K562 (cell line): Measurements from ENCODE around the gene FAM124A.

Source experiments
- ARNT ChIP-seq, 2 experiments: fragments of 450-650 bp; IDR thresholded peaks; 2 replicates each; pipeline ENCODE4 v1.6.1; 2016; ENCODE audit warnings: mild to moderate bottlenecking in 1 of 2
- BHLHE40 ChIP-seq: IDR thresholded peaks from 2 replicates; pipeline ENCODE4 v1.6.1; 2011; ENCODE audit warnings: low read length, improper control_type of control experiment
- ELK1 ChIP-seq: sonication (generic); formaldehyde crosslinking; IDR thresholded peaks from 2 replicates; pipeline ENCODE4 v1.8.1; 2022; ENCODE audit warnings: missing genetic modification reagents
- EP300 ChIP-seq: IDR thresholded peaks from 2 replicates; pipeline ENCODE4 v1.6.1; 2012; ENCODE audit warnings: low read length, improper control_type of control experiment
- GABPA ChIP-seq: fragments of 200-800 bp; sonication (Bioruptor generic); conservative IDR thresholded peaks from 2 replicates; pipeline ENCODE4 v1.6.1; 2016; ENCODE audit warnings: low read depth, missing genetic modification characterization, missing compliant biosample characterization
- HNRNPL ChIP-seq: fragments of 200-400 bp; formaldehyde crosslinking; IDR thresholded peaks from 2 replicates; pipeline ENCODE4 v1.6.1; 2017; ENCODE audit warnings: low read depth, mild to moderate bottlenecking, low read length
- NCOR1 ChIP-seq: fragments of 450-650 bp; IDR thresholded peaks from 2 replicates; pipeline ENCODE4 v1.6.1; 2016; ENCODE audit warnings: mild to moderate bottlenecking, moderate library complexity
- PHF8 ChIP-seq: fragments of 200-600 bp; sonication (generic); IDR thresholded peaks from 2 replicates; pipeline ENCODE4 v1.6.1; 2012; ENCODE audit warnings: mixed run types, mild to moderate bottlenecking, inconsistent platforms, low read length, moderate library complexity, borderline replicate concordance
- RERE ChIP-seq: sonication (generic); formaldehyde crosslinking; IDR thresholded peaks from 2 replicates; pipeline ENCODE4 v1.8.0; 2023; ENCODE audit warnings: missing genetic modification reagents, mild to moderate bottlenecking, borderline replicate concordance
- RFX5 ChIP-seq: IDR thresholded peaks from 2 replicates; pipeline ENCODE4 v1.6.1; 2011; ENCODE audit warnings: low read depth, mild to moderate bottlenecking, improper control_type of control experiment, low read length
- SRF ChIP-seq, 2 experiments: fragments of 250-450, 450-650 bp in 1 of 2; sonication (Bioruptor Pico) in 1 of 2; sonication (generic) in 1 of 2; formaldehyde crosslinking; IDR thresholded peaks; 2 replicates each; pipeline versions ENCODE4 v1.5.0 to v1.5.1; 2020 to 2022; ENCODE audit warnings: mild to moderate bottlenecking in 1 of 2, missing genetic modification reagents in 1 of 2
- SRSF9 ChIP-seq: fragments of 200-400 bp; formaldehyde crosslinking; IDR thresholded peaks from 2 replicates; pipeline ENCODE4 v1.6.1; 2017; ENCODE audit warnings: low read depth, low read length, borderline replicate concordance
- TAF1 ChIP-seq: IDR thresholded peaks from 2 replicates; pipeline ENCODE4 v1.6.1; 2011; ENCODE audit warnings: mild to moderate bottlenecking, low read length, moderate library complexity; ENCODE audit not compliant: insufficient read depth, control insufficient read depth, severe bottlenecking; ENCODE audit errors: extremely low read depth

- no peak for TF ChIP-seq SRSF9
- TF ChIP-seq RFX5: no peak
- TF ChIP-seq EP300: no peak
- TF ChIP-seq BHLHE40: no peak
- TF ChIP-seq GABPA (tag): no peak
- no peak for TF ChIP-seq ELK1 (CRISPR knock-in tag)
- TF ChIP-seq TAF1: no peak
- TF ChIP-seq NCOR1: no peak
- TF ChIP-seq RERE (CRISPR knock-in tag): no peak
- no peak for TF ChIP-seq SRF (CRISPR knock-in tag; IDR thresholded peaks at IDR 0.05)
- TF ChIP-seq ARNT (IDR thresholded peaks at IDR 0.05): no peak
- no peak for TF ChIP-seq PHF8
- no peak for TF ChIP-seq HNRNPL
Measured at GRCh38 chr13:51218626-51219025, 3.6 kb upstream of the FAM124A start.
